Measurements from ENCODE around the gene GPX3.

The GPX3 gene

GRCh38 chr5:151034422-151035379 is 14.3 kb downstream of the GPX3 start:
- no peak overlapping the region for H3K56ac ChIP-seq (ENCODE audit: low read length)
- no peak overlapping the region for H3K27ac ChIP-seq (ENCODE audit: low read depth, low read length)
- H4K8ac ChIP-seq (ENCODE audit: low read depth, low read length) = no peak overlapping the region
- H3K4me3 ChIP-seq (ENCODE audit: low read length) = no peak overlapping the region
- H3K79me2 ChIP-seq (ENCODE audit: control insufficient read depth, insufficient read depth, low read length) = no peaks in the 10 kb centered on the region
- no CpG with 5 or more reads among the region's 19 CpGs for WGBS (ENCODE audit: extremely low coverage, insufficient coverage, low lambda C conversion rate)
- no peak overlapping the region for H3K9ac ChIP-seq (ENCODE audit: low read length)
- H3K4me1 ChIP-seq (ENCODE audit: control insufficient read depth, low read depth, low read length) = peaks cover 2% of the 10 kb centered on the region
- H4K5ac ChIP-seq (ENCODE audit: low read length) = no peak overlapping the region
- no peaks in the 10 kb centered on the region for H3K79me1 ChIP-seq (ENCODE audit: low read length)
- no peak overlapping the region for H3K4me2 ChIP-seq (ENCODE audit: low read length)
- no peak overlapping the region for H3K18ac ChIP-seq (ENCODE audit: low read length)
- peaks cover 2% of the 10 kb centered on the region for H3K36me3 ChIP-seq (ENCODE audit: control insufficient read depth, insufficient read depth, low read length)
- H3K4ac ChIP-seq (ENCODE audit: low read depth, low read length) = no peak overlapping the region
- H2BK5ac ChIP-seq (ENCODE audit: low read length) = no peak overlapping the region
- H3K23ac ChIP-seq (ENCODE audit: low read length) = no peak overlapping the region
- H2BK15ac ChIP-seq (replicated peaks; ENCODE audit: low read depth) = no peak overlapping the region
- H2AK5ac ChIP-seq (ENCODE audit: low read length) = no peak overlapping the region
- H3K27me3 ChIP-seq (ENCODE audit: insufficient read depth, low read length, poor library complexity) = no peaks in the 10 kb centered on the region
- no peak overlapping the region for H2BK120ac ChIP-seq (ENCODE audit: low read depth, low read length)
- DNase-seq = no peak

GRCh38 chr5:151036556-151036955 is 16.2 kb downstream of the GPX3 start:
- Histone ChIP-seq H3K27ac (ENCODE audit: low read depth, low read length) (no peak overlapping the region), H4K8ac (ENCODE audit: low read depth, low read length) (no peak overlapping the region), H4K5ac (ENCODE audit: low read length) (no peak overlapping the region), H3K4me1 (ENCODE audit: control insufficient read depth, low read depth, low read length) (peaks cover 2% of the 10 kb centered on the region), H2BK5ac (ENCODE audit: low read length) (no peak overlapping the region), H3K27me3 (ENCODE audit: insufficient read depth, low read length, poor library complexity) (no peaks in the 10 kb centered on the region), H3K4me2 (ENCODE audit: low read length) (no peak overlapping the region), H3K9ac (ENCODE audit: low read length) (no peak overlapping the region), H2AK5ac (ENCODE audit: low read length) (no peak overlapping the region), H3K4ac (ENCODE audit: low read depth, low read length) (no peak overlapping the region), H3K56ac (ENCODE audit: low read length) (no peak overlapping the region), H3K4me3 (ENCODE audit: low read length) (no peak overlapping the region), H3K79me2 (ENCODE audit: control insufficient read depth, insufficient read depth, low read length) (no peaks in the 10 kb centered on the region), H2BK15ac (replicated peaks; ENCODE audit: low read depth) (no peak overlapping the region), H2BK120ac (ENCODE audit: low read depth, low read length) (no peak overlapping the region), H3K36me3 (ENCODE audit: control insufficient read depth, insufficient read depth, low read length) (peaks cover 2% of the 10 kb centered on the region), H3K79me1 (ENCODE audit: low read length) (no peaks in the 10 kb centered on the region), H3K18ac (ENCODE audit: low read length) (no peak overlapping the region), H3K23ac (ENCODE audit: low read length) (no peak overlapping the region)
- WGBS (ENCODE audit: extremely low coverage, insufficient coverage, low lambda C conversion rate) = no CpG with 5 or more reads among the region's 6 CpGs
- DNase-seq = peak; percentile 31

- Histone ChIP-seq H4K8ac (ENCODE audit: low read depth, low read length) (no peak overlapping the region), H2BK15ac (replicated peaks; ENCODE audit: low read depth) (no peak overlapping the region), H3K27ac (ENCODE audit: low read depth, low read length) (no peak overlapping the region), H3K9ac (ENCODE audit: low read length) (no peak overlapping the region), H3K27me3 (ENCODE audit: insufficient read depth, low read length, poor library complexity) (no peaks in the 10 kb centered on the region), H2BK5ac (ENCODE audit: low read length) (no peak overlapping the region), H3K4me3 (ENCODE audit: low read length) (no peak overlapping the region), H3K23ac (ENCODE audit: low read length) (no peak overlapping the region), H3K4ac (ENCODE audit: low read depth, low read length) (no peak overlapping the region), H3K56ac (ENCODE audit: low read length) (no peak overlapping the region), H2BK120ac (ENCODE audit: low read depth, low read length) (no peak overlapping the region), H3K79me1 (ENCODE audit: low read length) (no peaks in the 10 kb centered on the region), H2AK5ac (ENCODE audit: low read length) (no peak overlapping the region), H4K5ac (ENCODE audit: low read length) (no peak overlapping the region), H3K36me3 (ENCODE audit: control insufficient read depth, insufficient read depth, low read length) (peaks cover 2% of the 10 kb centered on the region), H3K4me1 (ENCODE audit: control insufficient read depth, low read depth, low read length) (peaks cover 2% of the 10 kb centered on the region), H3K79me2 (ENCODE audit: control insufficient read depth, insufficient read depth, low read length) (no peaks in the 10 kb centered on the region), H3K4me2 (ENCODE audit: low read length) (no peak overlapping the region), H3K18ac (ENCODE audit: low read length) (no peak overlapping the region)
- DNase-seq = no peak
- no CpG with 5 or more reads among the region's 12 CpGs for WGBS (ENCODE audit: extremely low coverage, insufficient coverage, low lambda C conversion rate)
Measured at GRCh38 chr5:151037561-151038411, 17.4 kb downstream of the GPX3 start.

GRCh38 chr5:151038412-151038745 is 18.0 kb downstream of the GPX3 start:
- Histone ChIP-seq H3K79me1 (ENCODE audit: low read length) (no peaks in the 10 kb centered on the region), H3K56ac (ENCODE audit: low read length) (no peak overlapping the region), H4K5ac (ENCODE audit: low read length) (no peak overlapping the region), H2BK15ac (replicated peaks; ENCODE audit: low read depth) (no peak overlapping the region), H3K4me3 (ENCODE audit: low read length) (no peak overlapping the region), H3K23ac (ENCODE audit: low read length) (no peak overlapping the region), H3K27me3 (ENCODE audit: insufficient read depth, low read length, poor library complexity) (no peaks in the 10 kb centered on the region), H3K36me3 (ENCODE audit: control insufficient read depth, insufficient read depth, low read length) (peaks cover 2% of the 10 kb centered on the region), H3K79me2 (ENCODE audit: control insufficient read depth, insufficient read depth, low read length) (no peaks in the 10 kb centered on the region), H3K9ac (ENCODE audit: low read length) (no peak overlapping the region), H3K18ac (ENCODE audit: low read length) (no peak overlapping the region), H3K27ac (ENCODE audit: low read depth, low read length) (no peak overlapping the region), H3K4ac (ENCODE audit: low read depth, low read length) (no peak overlapping the region), H3K4me2 (ENCODE audit: low read length) (no peak overlapping the region), H3K4me1 (ENCODE audit: control insufficient read depth, low read depth, low read length) (peaks cover 2% of the 10 kb centered on the region), H2AK5ac (ENCODE audit: low read length) (no peak overlapping the region), H2BK120ac (ENCODE audit: low read depth, low read length) (no peak overlapping the region), H2BK5ac (ENCODE audit: low read length) (no peak overlapping the region), H4K8ac (ENCODE audit: low read depth, low read length) (no peak overlapping the region)
- DNase-seq = no peak
- WGBS (ENCODE audit: extremely low coverage, insufficient coverage, low lambda C conversion rate) = no CpG with 5 or more reads among the region's 8 CpGs

- Histone ChIP-seq H3K36me3 (ENCODE audit: control insufficient read depth, insufficient read depth, low read length) (peaks cover 2% of the 10 kb centered on the region), H3K9ac (ENCODE audit: low read length) (no peak overlapping the region), H3K56ac (ENCODE audit: low read length) (no peak overlapping the region), H3K18ac (ENCODE audit: low read length) (no peak overlapping the region), H3K23ac (ENCODE audit: low read length) (no peak overlapping the region), H2BK120ac (ENCODE audit: low read depth, low read length) (no peak overlapping the region), H2BK15ac (replicated peaks; ENCODE audit: low read depth) (no peak overlapping the region), H2AK5ac (ENCODE audit: low read length) (no peak overlapping the region), H3K79me2 (ENCODE audit: control insufficient read depth, insufficient read depth, low read length) (no peaks in the 10 kb centered on the region), H3K27ac (ENCODE audit: low read depth, low read length) (no peak overlapping the region), H3K4me3 (ENCODE audit: low read length) (no peak overlapping the region), H3K79me1 (ENCODE audit: low read length) (no peaks in the 10 kb centered on the region), H2BK5ac (ENCODE audit: low read length) (no peak overlapping the region), H4K8ac (ENCODE audit: low read depth, low read length) (no peak overlapping the region), H3K4ac (ENCODE audit: low read depth, low read length) (no peak overlapping the region), H3K27me3 (ENCODE audit: insufficient read depth, low read length, poor library complexity) (no peaks in the 10 kb centered on the region), H3K4me1 (ENCODE audit: control insufficient read depth, low read depth, low read length) (peaks cover 2% of the 10 kb centered on the region), H3K4me2 (ENCODE audit: low read length) (no peak overlapping the region), H4K5ac (ENCODE audit: low read length) (no peak overlapping the region)
- WGBS (ENCODE audit: extremely low coverage, insufficient coverage, low lambda C conversion rate) = no CpG with 5 or more reads among the region's 7 CpGs
- no peak for DNase-seq
Measured at GRCh38 chr5:151038801-151039238, 18.4 kb downstream of the GPX3 start.
